ENCODE measurements around the gene DNAI2.
A peak's percentile ranks its signal among the peaks of the same experiment; 100 is the strongest.

Gene DNAI2

DNA sequence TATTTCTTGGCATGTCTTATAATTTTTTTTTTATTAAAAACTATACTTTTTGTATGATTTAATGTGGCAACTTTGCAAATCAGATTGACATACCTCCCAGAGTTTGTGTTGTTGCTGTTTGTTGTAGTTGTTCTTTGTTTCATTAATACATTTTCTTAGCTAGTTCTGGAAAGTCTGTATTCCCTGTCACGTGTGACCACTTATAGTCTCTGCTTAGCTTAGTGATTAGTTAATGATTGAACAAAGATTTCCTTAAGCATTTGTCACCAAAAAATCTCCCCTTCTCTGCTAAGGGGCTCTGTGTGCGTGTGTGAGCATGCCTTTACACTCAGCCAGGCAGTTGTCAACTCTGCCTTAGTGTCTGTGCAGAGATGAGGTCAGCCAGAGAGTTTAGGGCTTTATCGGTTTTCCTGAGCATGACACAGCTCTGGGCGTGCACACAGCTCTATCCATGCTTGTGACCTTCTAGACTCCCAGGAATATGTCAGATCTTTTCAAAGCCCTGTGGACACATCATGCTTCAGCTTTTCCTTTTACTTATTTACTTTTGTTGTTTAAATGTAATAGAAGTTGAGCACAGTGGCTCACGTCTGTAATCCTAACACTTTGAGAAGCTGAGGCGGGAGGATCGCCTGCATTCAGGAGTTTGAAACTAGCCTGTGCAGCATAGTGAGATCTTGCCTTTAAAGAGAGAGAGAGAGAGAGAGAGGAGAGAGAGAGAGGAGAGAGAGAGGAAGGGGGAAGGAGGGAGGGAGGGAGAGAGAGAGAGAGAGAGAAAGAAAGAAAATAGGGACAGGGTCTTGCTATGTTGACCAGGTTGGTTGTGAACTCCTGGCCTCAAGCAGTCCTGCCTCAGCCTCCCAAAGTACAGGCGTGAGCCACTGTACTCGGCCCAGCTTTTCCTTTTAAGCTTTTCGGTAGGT lies 21.9 kb downstream of the DNAI2 start:
- Histone ChIP-seq H3K14ac (ENCODE audit: low read length) (no peak overlapping the region), H3K27ac (replicated peaks; ENCODE audit: low read length) (no peak overlapping the region), H2AK5ac (ENCODE audit: low read depth, low read length) (no peak overlapping the region), H3K9ac (ENCODE audit: low read depth, low read length, poor library complexity) (no peak overlapping the region), H3K27me3 (ENCODE audit: control insufficient read depth in 3 of 3, insufficient read depth in 3 of 3, low read depth in 1 of 3, low read length in 3 of 3) (no peaks in the 10 kb centered on the region), H3K9me3 (replicated peaks in 1 of 2; ENCODE audit: control insufficient read depth in 2 of 2, insufficient read depth in 1 of 2, low read depth in 1 of 2, low read length in 2 of 2) (peaks cover 1 to 3% of the 10 kb centered on the region in 2 donors), H3K18ac (ENCODE audit: low read length) (no peak overlapping the region), H3K36me3 (replicated peaks in 1 of 2; ENCODE audit: control insufficient read depth in 2 of 2, insufficient read depth in 2 of 2, low read length in 2 of 2) (no peaks in the 10 kb centered on the region), H2BK120ac (ENCODE audit: low read depth, low read length) (no peak overlapping the region), H2AFZ (ENCODE audit: low read length) (peak overlapping the region; percentile 42), H3K4me2 (ENCODE audit: insufficient read depth, low read length, poor library complexity, severe bottlenecking) (no peak overlapping the region), H4K91ac (ENCODE audit: low read depth, low read length, poor library complexity) (no peak overlapping the region), H3K4me1 (ENCODE audit: control insufficient read depth in 2 of 2, insufficient read depth in 1 of 2, low read depth in 1 of 2, low read length in 2 of 2) (peaks cover 2 to 12% of the 10 kb centered on the region in 2 donors), H3K4me3 (ENCODE audit: low read length in 2 of 2) (no peak overlapping the region), H2BK12ac (ENCODE audit: low read length) (no peak overlapping the region), H3K79me1 (ENCODE audit: low read depth, low read length) (no peaks in the 10 kb centered on the region), H3K23ac (ENCODE audit: low read depth, low read length, poor library complexity) (no peak overlapping the region), H2BK15ac (ENCODE audit: low read length) (no peak overlapping the region), H4K8ac (ENCODE audit: low read depth, low read length) (no peak overlapping the region), H3K4ac (ENCODE audit: low read length) (no peak overlapping the region), H2BK5ac (ENCODE audit: low read length) (no peak overlapping the region)
- no peak for DNase-seq (ENCODE audit: low spot score)
- WGBS, 2 donors (ENCODE audit: extremely low coverage in 2 of 2, insufficient read length in 2 of 2, insufficient replicate concordance in 1 of 2): no CpG with 5 or more reads among the region's 10 CpGs

DNA sequence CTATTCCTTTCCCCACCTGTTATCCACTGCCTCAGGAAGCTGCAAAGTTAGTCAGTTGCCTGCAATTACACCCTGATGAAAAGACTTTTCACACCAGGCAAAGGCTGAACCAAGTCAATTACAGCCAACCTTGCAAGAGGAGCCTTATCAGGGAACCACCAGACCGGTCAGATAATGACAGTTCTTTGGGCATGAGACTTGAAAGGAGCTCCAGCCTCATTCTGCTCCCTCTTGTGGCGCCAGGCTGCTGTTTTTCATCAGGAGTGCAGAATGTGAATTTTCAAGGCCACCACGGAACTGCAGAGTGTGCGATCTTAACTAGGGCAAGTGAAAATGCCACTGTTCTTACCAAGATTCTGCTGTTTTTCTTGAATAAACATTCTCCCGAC lies 22.5 kb downstream of the DNAI2 start:
- no peaks in the 10 kb centered on the region for H3K36me3 ChIP-seq (replicated peaks in 1 of 2; ENCODE audit: control insufficient read depth in 2 of 2, insufficient read depth in 2 of 2, low read length in 2 of 2)
- no peak overlapping the region for H3K18ac ChIP-seq (ENCODE audit: low read length)
- no peak overlapping the region for H2AK5ac ChIP-seq (ENCODE audit: low read depth, low read length)
- H3K14ac ChIP-seq (ENCODE audit: low read length): no peak overlapping the region
- peaks cover 1 to 3% of the 10 kb centered on the region in 2 donors for H3K9me3 ChIP-seq (replicated peaks in 1 of 2; ENCODE audit: control insufficient read depth in 2 of 2, insufficient read depth in 1 of 2, low read depth in 1 of 2, low read length in 2 of 2)
- no peak overlapping the region for H2BK120ac ChIP-seq (ENCODE audit: low read depth, low read length)
- no peak overlapping the region for H4K8ac ChIP-seq (ENCODE audit: low read depth, low read length)
- no peak overlapping the region for H3K4me3 ChIP-seq (ENCODE audit: low read length in 2 of 2)
- H3K27ac ChIP-seq (replicated peaks; ENCODE audit: low read length): no peak overlapping the region
- no peak overlapping the region for H3K9ac ChIP-seq (ENCODE audit: low read depth, low read length, poor library complexity)
- no peaks in the 10 kb centered on the region for H3K27me3 ChIP-seq (ENCODE audit: control insufficient read depth in 3 of 3, insufficient read depth in 3 of 3, low read depth in 1 of 3, low read length in 3 of 3)
- peaks cover 2 to 12% of the 10 kb centered on the region in 2 donors for H3K4me1 ChIP-seq (ENCODE audit: control insufficient read depth in 2 of 2, insufficient read depth in 1 of 2, low read depth in 1 of 2, low read length in 2 of 2)
- DNase-seq (ENCODE audit: low spot score): peak; percentile 47
- H3K4ac ChIP-seq (ENCODE audit: low read length): no peak overlapping the region
- no peak overlapping the region for H2BK15ac ChIP-seq (ENCODE audit: low read length)
- WGBS, 2 donors (ENCODE audit: extremely low coverage in 2 of 2, insufficient read length in 2 of 2, insufficient replicate concordance in 1 of 2): no CpG with 5 or more reads among the region's 5 CpGs
- H2BK5ac ChIP-seq (ENCODE audit: low read length): no peak overlapping the region
- H2BK12ac ChIP-seq (ENCODE audit: low read length): no peak overlapping the region
- H3K23ac ChIP-seq (ENCODE audit: low read depth, low read length, poor library complexity): no peak overlapping the region
- no peaks in the 10 kb centered on the region for H3K79me1 ChIP-seq (ENCODE audit: low read depth, low read length)
- H4K91ac ChIP-seq (ENCODE audit: low read depth, low read length, poor library complexity): no peak overlapping the region
- H3K4me2 ChIP-seq (ENCODE audit: insufficient read depth, low read length, poor library complexity, severe bottlenecking): no peak overlapping the region
- H2AFZ ChIP-seq (ENCODE audit: low read length): peak overlapping the region; percentile 42

DNA sequence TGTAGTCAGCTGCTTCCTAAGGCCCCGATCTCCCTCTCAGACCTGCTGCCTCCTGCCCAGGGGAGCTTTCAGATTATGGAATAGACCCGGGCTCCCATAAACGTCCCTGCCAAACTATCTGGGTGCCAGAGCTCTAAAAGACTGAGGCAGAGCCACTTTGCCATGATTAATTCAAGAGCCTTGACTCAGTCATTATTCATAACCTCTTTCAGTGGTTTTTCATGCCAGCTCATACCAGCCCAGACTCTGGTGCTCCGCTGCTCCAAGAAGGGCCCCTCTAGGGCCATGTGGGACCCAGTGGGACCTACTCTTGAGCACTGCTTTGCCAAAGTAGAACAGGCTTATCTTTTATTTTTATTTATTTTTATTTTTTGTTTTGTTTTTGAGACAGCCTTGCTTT lies 23.9 kb downstream of the DNAI2 start:
- whole genome bisulfite sequencing, 2 donors (ENCODE audit: extremely low coverage in 2 of 2, insufficient read length in 2 of 2, insufficient replicate concordance in 1 of 2): no CpG with 5 or more reads among the region's 4 CpGs
- Histone ChIP-seq H3K27ac (replicated peaks; ENCODE audit: low read length) (no peak overlapping the region), H2BK120ac (ENCODE audit: low read depth, low read length) (no peak overlapping the region), H3K79me1 (ENCODE audit: low read depth, low read length) (no peaks in the 10 kb centered on the region), H3K23ac (ENCODE audit: low read depth, low read length, poor library complexity) (no peak overlapping the region), H3K9ac (ENCODE audit: low read depth, low read length, poor library complexity) (no peak overlapping the region), H3K14ac (ENCODE audit: low read length) (no peak overlapping the region), H3K18ac (ENCODE audit: low read length) (no peak overlapping the region), H3K36me3 (replicated peaks in 1 of 2; ENCODE audit: control insufficient read depth in 2 of 2, insufficient read depth in 2 of 2, low read length in 2 of 2) (no peaks in the 10 kb centered on the region), H4K8ac (ENCODE audit: low read depth, low read length) (no peak overlapping the region), H3K4me1 (ENCODE audit: control insufficient read depth in 2 of 2, insufficient read depth in 1 of 2, low read depth in 1 of 2, low read length in 2 of 2) (peaks cover 2 to 12% of the 10 kb centered on the region in 2 donors), H4K91ac (ENCODE audit: low read depth, low read length, poor library complexity) (no peak overlapping the region), H3K9me3 (replicated peaks in 1 of 2; ENCODE audit: control insufficient read depth in 2 of 2, insufficient read depth in 1 of 2, low read depth in 1 of 2, low read length in 2 of 2) (peaks cover 1 to 3% of the 10 kb centered on the region in 2 donors), H3K4ac (ENCODE audit: low read length) (no peak overlapping the region), H2BK12ac (ENCODE audit: low read length) (no peak overlapping the region), H3K27me3 (ENCODE audit: control insufficient read depth in 3 of 3, insufficient read depth in 3 of 3, low read depth in 1 of 3, low read length in 3 of 3) (no peaks in the 10 kb centered on the region), H2BK15ac (ENCODE audit: low read length) (no peak overlapping the region), H2AFZ (ENCODE audit: low read length) (no peak overlapping the region), H3K4me3 (ENCODE audit: low read length in 2 of 2) (no peak overlapping the region), H2BK5ac (ENCODE audit: low read length) (no peak overlapping the region), H3K4me2 (ENCODE audit: insufficient read depth, low read length, poor library complexity, severe bottlenecking) (no peak overlapping the region), H2AK5ac (ENCODE audit: low read depth, low read length) (no peak overlapping the region)
- DNase-seq (ENCODE audit: low spot score): no peak

DNA sequence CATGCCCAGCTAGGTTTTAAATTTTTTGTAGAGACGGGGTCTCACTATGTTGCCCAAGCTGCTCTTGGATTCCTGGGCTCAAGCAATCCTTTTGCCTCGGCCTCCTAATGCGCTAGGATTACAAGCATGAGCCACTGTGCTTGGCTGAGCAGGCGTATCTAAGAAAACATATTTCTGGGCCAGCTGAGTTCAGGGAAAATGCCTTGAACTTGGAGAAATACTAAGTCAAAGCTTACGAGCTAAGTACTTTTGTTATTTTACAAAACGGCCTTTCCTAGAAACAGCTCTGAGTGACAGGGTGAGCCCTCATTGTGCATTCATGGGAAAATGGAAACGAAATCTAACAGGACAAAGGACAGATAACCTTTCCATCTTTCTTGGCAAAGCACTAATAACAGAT lies 24.7 kb downstream of the DNAI2 start:
- DNase-seq (ENCODE audit: low spot score): no peak
- Histone ChIP-seq H3K18ac (ENCODE audit: low read length) (no peak overlapping the region), H3K4me1 (ENCODE audit: control insufficient read depth in 2 of 2, insufficient read depth in 1 of 2, low read depth in 1 of 2, low read length in 2 of 2) (peaks cover 2 to 12% of the 10 kb centered on the region in 2 donors), H2BK120ac (ENCODE audit: low read depth, low read length) (no peak overlapping the region), H2AK5ac (ENCODE audit: low read depth, low read length) (no peak overlapping the region), H2BK15ac (ENCODE audit: low read length) (no peak overlapping the region), H3K79me1 (ENCODE audit: low read depth, low read length) (no peaks in the 10 kb centered on the region), H4K91ac (ENCODE audit: low read depth, low read length, poor library complexity) (no peak overlapping the region), H3K9me3 (replicated peaks in 1 of 2; ENCODE audit: control insufficient read depth in 2 of 2, insufficient read depth in 1 of 2, low read depth in 1 of 2, low read length in 2 of 2) (peaks cover 1 to 3% of the 10 kb centered on the region in 2 donors), H3K36me3 (replicated peaks in 1 of 2; ENCODE audit: control insufficient read depth in 2 of 2, insufficient read depth in 2 of 2, low read length in 2 of 2) (no peaks in the 10 kb centered on the region), H2AFZ (ENCODE audit: low read length) (peak overlapping the region; percentile 55), H3K9ac (ENCODE audit: low read depth, low read length, poor library complexity) (no peak overlapping the region), H3K4me3 (ENCODE audit: low read length in 2 of 2) (no peak overlapping the region), H2BK12ac (ENCODE audit: low read length) (no peak overlapping the region), H3K4me2 (ENCODE audit: insufficient read depth, low read length, poor library complexity, severe bottlenecking) (no peak overlapping the region), H3K14ac (ENCODE audit: low read length) (no peak overlapping the region), H3K23ac (ENCODE audit: low read depth, low read length, poor library complexity) (no peak overlapping the region), H4K8ac (ENCODE audit: low read depth, low read length) (no peak overlapping the region), H2BK5ac (ENCODE audit: low read length) (no peak overlapping the region), H3K4ac (ENCODE audit: low read length) (no peak overlapping the region), H3K27ac (replicated peaks; ENCODE audit: low read length) (no peak overlapping the region), H3K27me3 (ENCODE audit: control insufficient read depth in 3 of 3, insufficient read depth in 3 of 3, low read depth in 1 of 3, low read length in 3 of 3) (no peaks in the 10 kb centered on the region)
- no CpG with 5 or more reads among the region's 7 CpGs for WGBS, 2 donors (ENCODE audit: extremely low coverage in 2 of 2, insufficient read length in 2 of 2, insufficient replicate concordance in 1 of 2)

Measured in neuronal stem cell (in vitro differentiated cells).